Choroid plexus epithelial cell (primary cell): ENCODE results near the gene TFB2M.

Source experiments
- DNase-seq: peaks from one replicate; pipeline ENCODE4 v3.0.0-alpha.2; 2010; ENCODE audit warnings: low read depth
- H3K4me3 ChIP-seq: 2 replicates; pipeline ENCODE4 v1.5.1; 2011; ENCODE audit warnings: low read depth, mild to moderate bottlenecking, control low read depth, low read length, moderate library complexity
- TF ChIP-seq, protein P1 (sequence below): conservative IDR thresholded peaks from 2 replicates; pipeline ENCODE4 v1.5.1; 2011; ENCODE audit warnings: low read depth, mild to moderate bottlenecking, control low read depth, inconsistent platforms, low read length, moderate library complexity

Gene TFB2M

DNA sequence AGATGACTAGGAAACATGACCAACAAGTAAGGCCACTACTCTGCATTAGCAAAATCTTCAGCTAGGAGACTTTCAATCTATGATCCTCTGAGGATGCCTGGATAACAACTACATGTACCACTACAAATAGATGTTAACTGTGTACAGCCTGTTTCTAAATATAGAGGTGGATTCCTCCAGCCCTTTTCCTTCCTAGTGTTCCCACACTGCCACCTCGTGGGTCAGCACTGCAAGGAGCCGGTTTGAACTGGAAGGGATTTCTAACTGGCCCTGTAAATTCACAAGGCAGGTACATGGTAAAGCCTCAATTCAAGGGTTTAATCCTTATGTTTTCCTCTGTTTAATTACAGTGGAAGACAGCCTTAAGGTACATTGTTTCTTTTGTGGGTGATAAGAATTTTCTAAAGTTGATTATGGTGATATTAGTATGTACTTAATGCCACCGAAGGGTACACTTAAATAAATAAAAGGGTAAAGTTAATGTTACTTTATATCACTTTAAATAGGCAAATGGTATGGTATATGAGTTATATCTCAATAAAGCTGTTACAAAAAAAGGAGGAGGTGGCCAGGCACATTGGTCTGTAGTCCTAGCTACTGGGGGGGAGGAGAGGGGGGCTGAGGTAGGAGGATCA, 73.3 kb downstream of the TFB2M start:
- H3K4me3 ChIP-seq, result no peak overlapping the region
- DNase-seq, result peak; percentile 90
- TF ChIP-seq, protein P1, sequence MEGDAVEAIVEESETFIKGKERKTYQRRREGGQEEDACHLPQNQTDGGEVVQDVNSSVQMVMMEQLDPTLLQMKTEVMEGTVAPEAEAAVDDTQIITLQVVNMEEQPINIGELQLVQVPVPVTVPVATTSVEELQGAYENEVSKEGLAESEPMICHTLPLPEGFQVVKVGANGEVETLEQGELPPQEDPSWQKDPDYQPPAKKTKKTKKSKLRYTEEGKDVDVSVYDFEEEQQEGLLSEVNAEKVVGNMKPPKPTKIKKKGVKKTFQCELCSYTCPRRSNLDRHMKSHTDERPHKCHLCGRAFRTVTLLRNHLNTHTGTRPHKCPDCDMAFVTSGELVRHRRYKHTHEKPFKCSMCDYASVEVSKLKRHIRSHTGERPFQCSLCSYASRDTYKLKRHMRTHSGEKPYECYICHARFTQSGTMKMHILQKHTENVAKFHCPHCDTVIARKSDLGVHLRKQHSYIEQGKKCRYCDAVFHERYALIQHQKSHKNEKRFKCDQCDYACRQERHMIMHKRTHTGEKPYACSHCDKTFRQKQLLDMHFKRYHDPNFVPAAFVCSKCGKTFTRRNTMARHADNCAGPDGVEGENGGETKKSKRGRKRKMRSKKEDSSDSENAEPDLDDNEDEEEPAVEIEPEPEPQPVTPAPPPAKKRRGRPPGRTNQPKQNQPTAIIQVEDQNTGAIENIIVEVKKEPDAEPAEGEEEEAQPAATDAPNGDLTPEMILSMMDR, result peak; percentile 89

DNA sequence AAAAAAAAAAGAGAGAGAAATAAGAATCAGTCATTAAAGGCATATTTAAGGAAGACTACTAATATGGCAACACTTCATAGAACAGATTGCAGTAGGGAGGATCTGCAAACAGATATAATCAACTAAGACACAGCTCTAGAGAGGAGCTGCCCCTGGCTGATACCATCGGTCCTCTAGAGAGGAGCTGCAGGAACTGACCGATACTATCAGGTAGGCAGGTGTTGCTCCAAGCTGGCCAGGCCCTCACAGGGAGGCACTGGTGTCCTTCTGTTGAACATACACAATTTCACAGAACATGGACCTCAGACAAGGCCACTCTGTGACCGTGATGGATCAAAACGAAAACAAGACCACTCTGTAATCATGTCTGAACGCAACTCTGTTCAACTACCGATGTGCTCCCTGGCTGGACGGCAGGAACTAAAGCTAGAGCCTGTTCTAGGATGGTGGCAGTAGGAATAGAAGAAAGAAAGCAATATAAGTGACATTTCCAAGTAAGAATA, 74.5 kb downstream of the TFB2M start:
- no peak for DNase-seq
- TF ChIP-seq, protein P1, result no peak
- no peak overlapping the region for H3K4me3 ChIP-seq
